BE2C (cell line): ENCODE measurements around the gene ADAM8.

Source experiments
- DNase-seq: peaks from one replicate; pipeline ENCODE4 v3.0.0-alpha.2; 2020
- H3K27me3 ChIP-seq: fragments of 250-450 bp; sonication (Bioruptor Pico); 2 replicates; pipeline ENCODE4 v1.5.1; 2020; ENCODE audit warnings: mild to moderate bottlenecking
- H3K36me3 ChIP-seq: fragments of 250-450 bp; sonication (Bioruptor Pico); 2 replicates; pipeline ENCODE4 v1.5.1; 2020; ENCODE audit warnings: mild to moderate bottlenecking
- H3K4me1 ChIP-seq: fragments of 250-450 bp; sonication (Bioruptor Pico); 2 replicates; pipeline ENCODE4 v1.5.1; 2020
- H3K4me3 ChIP-seq: 2 replicates; pipeline ENCODE4 v1.5.1; 2011; ENCODE audit warnings: low read depth, low read length
- H3K9me3 ChIP-seq: fragments of 250-450 bp; sonication (Bioruptor Pico); 2 replicates; pipeline ENCODE4 v1.5.1; 2020
- TF ChIP-seq, protein P1 (sequence below): IDR thresholded peaks from 2 replicates; pipeline ENCODE4 v1.5.1; 2012; ENCODE audit warnings: mild to moderate bottlenecking, low read depth, low read length

Gene ADAM8

GRCh38 chr10:133287832-133288500, 11.3 kb upstream of the ADAM8 start:
- Histone ChIP-seq H3K27me3 (no peaks in the 10 kb centered on the region), H3K36me3 (peaks cover 26% of the 10 kb centered on the region), H3K4me1 (no peaks in the 10 kb centered on the region), H3K4me3 (no peak overlapping the region), H3K9me3 (no peaks in the 10 kb centered on the region)
- DNase-seq = no peak
- TF ChIP-seq, protein P1, sequence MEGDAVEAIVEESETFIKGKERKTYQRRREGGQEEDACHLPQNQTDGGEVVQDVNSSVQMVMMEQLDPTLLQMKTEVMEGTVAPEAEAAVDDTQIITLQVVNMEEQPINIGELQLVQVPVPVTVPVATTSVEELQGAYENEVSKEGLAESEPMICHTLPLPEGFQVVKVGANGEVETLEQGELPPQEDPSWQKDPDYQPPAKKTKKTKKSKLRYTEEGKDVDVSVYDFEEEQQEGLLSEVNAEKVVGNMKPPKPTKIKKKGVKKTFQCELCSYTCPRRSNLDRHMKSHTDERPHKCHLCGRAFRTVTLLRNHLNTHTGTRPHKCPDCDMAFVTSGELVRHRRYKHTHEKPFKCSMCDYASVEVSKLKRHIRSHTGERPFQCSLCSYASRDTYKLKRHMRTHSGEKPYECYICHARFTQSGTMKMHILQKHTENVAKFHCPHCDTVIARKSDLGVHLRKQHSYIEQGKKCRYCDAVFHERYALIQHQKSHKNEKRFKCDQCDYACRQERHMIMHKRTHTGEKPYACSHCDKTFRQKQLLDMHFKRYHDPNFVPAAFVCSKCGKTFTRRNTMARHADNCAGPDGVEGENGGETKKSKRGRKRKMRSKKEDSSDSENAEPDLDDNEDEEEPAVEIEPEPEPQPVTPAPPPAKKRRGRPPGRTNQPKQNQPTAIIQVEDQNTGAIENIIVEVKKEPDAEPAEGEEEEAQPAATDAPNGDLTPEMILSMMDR = no peak

GRCh38 chr10:133286366-133286765, 9.7 kb upstream of the ADAM8 start:
- H3K4me3 ChIP-seq = no peak overlapping the region

GRCh38 chr10:133285217-133285616, 8.5 kb upstream of the ADAM8 start:
- Histone ChIP-seq H3K4me1 (no peaks in the 10 kb centered on the region), H3K27me3 (no peaks in the 10 kb centered on the region), H3K36me3 (peaks cover 20% of the 10 kb centered on the region), H3K4me3 (no peak overlapping the region), H3K9me3 (no peaks in the 10 kb centered on the region)
- TF ChIP-seq, protein P1 = no peak
- no peak for DNase-seq

More at GRCh38 chr10:133286366-133286765, 9.7 kb upstream of the ADAM8 start:
- H3K4me1 ChIP-seq = no peaks in the 10 kb centered on the region
- peaks cover 20% of the 10 kb centered on the region for H3K36me3 ChIP-seq
- DNase-seq = no peak
- H3K9me3 ChIP-seq = no peaks in the 10 kb centered on the region
- no peaks in the 10 kb centered on the region for H3K27me3 ChIP-seq
- TF ChIP-seq, protein P1 = no peak

DNA sequence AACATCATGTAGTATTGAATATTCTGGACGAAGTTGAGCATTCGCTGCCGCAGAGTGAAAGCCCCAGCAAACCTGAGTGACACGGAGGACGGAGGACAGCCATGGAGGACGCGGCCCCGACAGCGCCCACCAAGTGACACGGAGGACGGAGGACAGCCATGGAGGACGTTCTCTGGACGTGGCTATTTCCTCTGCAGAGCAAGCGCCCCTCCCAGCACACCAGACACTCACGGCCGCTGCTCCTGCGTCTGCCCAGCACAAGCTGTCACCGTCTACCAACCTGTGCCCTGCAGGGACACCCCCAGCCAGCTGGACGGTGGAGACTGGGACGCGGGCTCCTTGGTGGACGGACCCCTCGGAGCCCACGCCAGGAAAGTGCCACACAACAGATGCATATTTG, 7.3 kb upstream of the ADAM8 start:
- Histone ChIP-seq H3K9me3 (no peaks in the 10 kb centered on the region), H3K4me1 (no peaks in the 10 kb centered on the region), H3K4me3 (no peak overlapping the region), H3K36me3 (peaks cover 23% of the 10 kb centered on the region), H3K27me3 (no peaks in the 10 kb centered on the region)
- no peak for DNase-seq
- TF ChIP-seq, protein P1 = no peak

- no peak for DNase-seq
- Histone ChIP-seq H3K36me3 (peaks cover 18% of the 10 kb centered on the region), H3K9me3 (no peaks in the 10 kb centered on the region), H3K4me3 (no peak overlapping the region), H3K4me1 (no peaks in the 10 kb centered on the region), H3K27me3 (no peaks in the 10 kb centered on the region)
- TF ChIP-seq, protein P1 = no peak
These were observed 6.2 kb upstream of the ADAM8 start for GRCh38 chr10:133282846-133283390.

DNA sequence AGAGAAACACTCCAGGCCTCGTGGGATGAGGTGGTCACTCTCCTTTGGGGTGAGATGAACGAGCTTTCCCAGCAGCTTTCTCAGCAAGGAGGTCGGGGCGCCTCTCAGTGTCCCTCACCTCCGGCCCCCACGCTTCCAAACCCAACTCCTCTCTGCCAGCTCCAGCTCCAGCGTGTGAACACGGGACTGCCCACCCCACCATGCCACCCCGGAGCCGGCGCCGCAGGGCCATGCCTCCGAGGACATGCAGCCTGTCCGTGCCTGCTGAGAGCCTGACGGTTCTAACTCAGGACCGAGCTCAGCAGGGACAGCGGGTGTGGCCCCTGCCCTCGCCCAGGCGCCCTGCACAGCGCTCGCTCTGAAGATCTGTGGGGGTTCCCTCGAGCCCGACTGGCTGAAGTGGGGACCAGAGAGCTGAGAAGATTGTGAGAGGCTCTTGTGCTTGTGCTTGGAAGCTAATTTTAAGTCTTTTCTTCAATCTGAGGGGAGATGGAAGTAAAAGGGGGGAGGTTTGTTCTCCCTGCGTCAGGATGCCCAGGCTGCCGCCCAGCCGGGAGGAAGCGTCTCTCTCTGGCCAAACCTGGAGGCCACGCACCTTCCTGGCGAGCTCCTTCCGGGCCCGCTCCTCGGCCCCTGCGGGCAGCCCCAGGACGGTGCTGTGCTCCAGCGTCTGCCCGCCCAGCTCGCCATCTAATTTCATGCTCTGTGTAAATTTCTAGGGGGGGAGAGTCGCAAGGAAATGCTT, 5.1 kb upstream of the ADAM8 start:
- Histone ChIP-seq H3K36me3 (peaks cover 18% of the 10 kb centered on the region), H3K4me1 (no peaks in the 10 kb centered on the region), H3K4me3 (no peak overlapping the region), H3K9me3 (no peaks in the 10 kb centered on the region), H3K27me3 (no peaks in the 10 kb centered on the region)
- no peak for DNase-seq
- TF ChIP-seq, protein P1 = no peak
